ENCODE data around the gene DNAH3. TPM values are rescaled to one million over a fixed set of nuclear protein-coding genes. Genes with fewer than 3 reads are reported as not detected.

DNAH3 gene
- total and polyA plus RNA-seq, 2 of the 13 experiments (the other 11 are each of a cell fraction or from before 2014, with no cell fraction given) = 0.07 to 0.08 TPM

- TF ChIP-seq KDM2A (CRISPR knock-in tag; IDR thresholded peaks at IDR 0.05; ENCODE audit: borderline replicate concordance, low read depth) = peak; percentile 48; the same call in 1 of the 2 replicates
- peak; percentile 35; the same call in 1 of the 2 replicates for TF ChIP-seq GMEB2 (CRISPR knock-in tag; IDR thresholded peaks at IDR 0.05; ENCODE audit: low read depth)
- no peak; the same call in 1 of the 2 replicates for TF ChIP-seq ZNF605 (CRISPR knock-in tag; IDR thresholded peaks at IDR 0.05)
- TF ChIP-seq ZNF44 (CRISPR knock-in tag; IDR thresholded peaks at IDR 0.05) = peak; percentile 14; the same call in 1 of the 2 replicates
- TF ChIP-seq RNF2 (conservative IDR thresholded peaks at IDR 0.05; ENCODE audit: low read depth) = no peak
- TF ChIP-seq KMT2B (CRISPR knock-in tag; IDR thresholded peaks at IDR 0.05) = peak; percentile 33; the same call in 1 of the 2 replicates
- no peak for TF ChIP-seq SMC3 (IDR thresholded peaks at IDR 0.05; ENCODE audit: low read length)
- TF ChIP-seq GZF1 (CRISPR knock-in tag; IDR thresholded peaks at IDR 0.05) = 0 out of 2 replicates have a peak, but pooled peaks have one; percentile 40
- TF ChIP-seq RAD21 (CRISPR knock-in tag; IDR thresholded peaks at IDR 0.05) = peak; percentile 47; the same call in 1 of the 2 replicates
- peak; percentile 87 for TF ChIP-seq ZMAT3 (CRISPR knock-in tag; conservative IDR thresholded peaks at IDR 0.05)
- TF ChIP-seq EEA1 (CRISPR knock-in tag; IDR thresholded peaks at IDR 0.05; ENCODE audit: borderline replicate concordance) = peak; percentile 87; the same call in 1 of the 2 replicates
- TF ChIP-seq CTCF (CRISPR knock-in tag; IDR thresholded peaks at IDR 0.05) = peak; percentile 52
- TF ChIP-seq ZNF292 (CRISPR knock-in tag; IDR thresholded peaks at IDR 0.05; ENCODE audit: borderline replicate concordance, low read depth) = no peak
- 0 out of 2 replicates have a peak, but pooled peaks have one; percentile 2 for TF ChIP-seq ZNF136 (CRISPR knock-in tag; IDR thresholded peaks at IDR 0.05; ENCODE audit: low read depth)
- TF ChIP-seq TIGD3 (CRISPR knock-in tag; IDR thresholded peaks at IDR 0.05; ENCODE audit: borderline replicate concordance) = 0 out of 2 replicates have a peak, but pooled peaks have one; percentile 73
- no peak for TF ChIP-seq NR3C1 (CRISPR knock-in tag; IDR thresholded peaks at IDR 0.05)
- TF ChIP-seq ZNF251 (CRISPR knock-in tag; IDR thresholded peaks at IDR 0.05) = peak; percentile 39; the same call in 1 of the 2 replicates
- TF ChIP-seq CREM (IDR thresholded peaks at IDR 0.05) = peak; percentile 24; the same call in 1 of the 2 replicates
- no peak for TF ChIP-seq CREM (CRISPR knock-in tag; IDR thresholded peaks at IDR 0.05)
- TF ChIP-seq KAT8 (CRISPR knock-in tag; IDR thresholded peaks at IDR 0.05) = peak; percentile 59
- TF ChIP-seq ZNF230 (CRISPR knock-in tag; IDR thresholded peaks at IDR 0.05) = 0 out of 2 replicates have a peak, but pooled peaks have one; percentile 38
- peak; percentile 92 for TF ChIP-seq ZNF281 (CRISPR knock-in tag; IDR thresholded peaks at IDR 0.05; ENCODE audit: borderline replicate concordance)
- TF ChIP-seq SRSF1 (optimal IDR thresholded peaks at IDR 0.05; ENCODE audit: low read depth, low read length) = peak; percentile 60
Measured at GRCh38 chr16:20899477-20900298, 251.0 kb downstream of the DNAH3 start (continued).

All from HepG2 (cell line).